NCI-H146 (cell line): ENCODE results near the gene TBC1D9B.

Experiments used
- DNase-seq: peaks from one replicate; lab custom pipeline; 2025; lab: John Stamatoyannopoulos, UW

The TBC1D9B gene

DNA sequence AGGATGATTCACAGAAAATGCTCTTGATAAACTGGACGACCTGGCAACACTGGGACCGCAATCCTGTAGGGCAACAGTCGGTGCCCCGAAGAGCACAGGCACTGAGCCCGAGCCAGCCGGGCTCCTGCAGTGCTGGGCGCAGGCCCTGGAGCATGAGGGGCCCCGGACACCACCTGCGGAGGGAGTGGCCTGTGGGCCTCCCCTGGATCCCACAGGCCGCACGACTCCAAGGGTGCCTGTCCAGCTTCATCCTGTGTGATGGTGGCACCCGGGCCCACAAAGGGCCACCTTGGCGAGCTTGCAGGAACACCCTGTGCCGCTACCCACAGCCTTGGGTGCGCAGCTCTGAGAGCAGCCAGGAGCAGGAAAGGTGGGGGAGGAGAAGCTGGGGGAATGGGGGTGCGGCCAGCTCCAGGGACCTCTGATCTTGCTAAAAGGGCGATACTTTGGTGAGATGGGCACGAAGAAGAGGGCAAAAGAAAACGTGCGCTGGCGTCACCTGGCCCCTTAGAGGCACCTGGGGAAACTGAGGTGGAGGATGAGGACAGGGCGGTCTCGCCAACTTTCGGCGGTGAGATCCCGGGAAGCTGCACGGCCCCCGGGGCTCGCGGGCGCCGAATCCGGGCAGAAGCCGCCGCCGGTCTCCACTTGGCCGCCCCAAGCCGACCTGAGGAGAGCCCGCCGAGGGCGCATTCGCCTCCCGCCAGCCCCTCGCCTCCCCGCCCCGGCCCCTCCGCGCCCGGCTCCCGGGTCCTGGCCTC is 722 bp downstream of the TBC1D9B start:
- DNase-seq = peak; percentile 33

GRCh38 chr5:179906294-179906794 is 1.4 kb downstream of the TBC1D9B start:
- DNase-seq = no peak

GRCh38 chr5:179905161-179905560 is 2.5 kb downstream of the TBC1D9B start:
- DNase-seq = no peak

GRCh38 chr5:179904463-179905160 is 3.1 kb downstream of the TBC1D9B start:
- DNase-seq = no peak

GRCh38 chr5:179902763-179903158 is 4.9 kb downstream of the TBC1D9B start:
- no peak for DNase-seq

- no peak for DNase-seq
These were observed 5.6 kb downstream of the TBC1D9B start for GRCh38 chr5:179901915-179902762.

GRCh38 chr5:179901462-179901861 is 6.2 kb downstream of the TBC1D9B start:
- DNase-seq = no peak

- no peak for DNase-seq
These were observed 7.0 kb downstream of the TBC1D9B start for GRCh38 chr5:179900711-179901110.

- no peak for DNase-seq
These were observed 7.5 kb downstream of the TBC1D9B start for GRCh38 chr5:179900206-179900605.

DNA sequence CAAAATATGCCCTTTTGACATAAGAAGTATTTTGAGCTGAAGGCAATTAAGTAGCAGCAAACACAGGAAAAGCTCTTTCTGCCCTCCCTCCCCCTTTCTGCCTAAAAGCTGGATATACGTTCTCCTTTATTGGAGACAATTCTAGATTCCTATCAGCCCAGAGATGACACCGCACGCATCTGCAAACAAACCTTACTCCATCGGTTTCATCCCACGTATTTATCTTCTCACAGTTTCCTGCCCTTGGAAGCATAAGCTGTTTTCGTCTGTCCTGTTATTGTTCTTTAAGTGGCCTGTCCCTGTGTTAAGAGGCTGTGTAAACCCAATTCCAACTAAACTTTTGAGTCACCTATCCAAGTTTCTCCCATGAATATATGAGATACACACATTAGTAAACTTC is 11.8 kb downstream of the TBC1D9B start:
- DNase-seq = no peak

- DNase-seq = no peak
These were observed 13.5 kb downstream of the TBC1D9B start for GRCh38 chr5:179893958-179894895.

GRCh38 chr5:179893076-179893957 is 14.4 kb downstream of the TBC1D9B start:
- no peak for DNase-seq

DNA sequence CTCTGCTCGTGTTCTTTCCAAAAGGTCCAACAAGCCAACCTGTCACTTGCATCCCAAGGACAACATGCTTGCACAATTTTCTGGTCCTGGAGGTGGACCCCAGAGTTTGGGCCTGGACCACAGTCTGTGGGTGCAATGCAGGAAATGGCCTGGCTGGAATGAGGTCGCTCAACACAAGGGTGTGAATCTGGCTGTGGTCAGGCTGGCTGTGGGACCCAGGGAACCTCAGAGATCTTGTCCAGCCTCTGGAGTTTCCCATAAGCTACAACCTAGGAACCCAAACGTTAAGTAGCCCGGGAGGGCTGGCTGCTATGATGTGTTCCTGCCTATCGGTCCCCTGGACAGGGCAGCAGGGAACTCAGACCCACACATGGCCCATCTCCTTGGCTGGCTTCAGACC is 15.4 kb downstream of the TBC1D9B start:
- DNase-seq = no peak

- no peak for DNase-seq
These were observed 16.7 kb downstream of the TBC1D9B start for GRCh38 chr5:179890751-179891682.

DNA sequence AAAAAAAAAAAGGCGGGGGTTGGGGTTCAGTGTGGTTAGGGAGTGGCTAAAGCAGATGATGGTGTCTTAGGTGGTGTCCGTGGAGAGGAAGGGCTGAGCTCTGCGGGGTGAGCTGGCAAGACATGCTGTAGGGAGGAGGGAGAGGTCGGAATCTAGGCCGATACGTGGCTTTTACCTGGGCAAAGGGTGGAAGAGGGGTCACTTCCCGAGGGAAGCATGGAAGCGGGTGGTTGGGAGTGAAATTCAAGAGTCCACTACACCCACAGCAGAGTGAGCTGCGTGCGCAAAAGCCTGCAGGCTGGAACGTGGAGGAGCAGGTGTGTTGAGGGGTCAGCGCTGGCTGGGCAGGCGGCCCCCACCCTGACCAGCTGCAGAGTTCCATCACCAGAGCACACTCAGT is 17.8 kb downstream of the TBC1D9B start:
- DNase-seq = no peak

DNA sequence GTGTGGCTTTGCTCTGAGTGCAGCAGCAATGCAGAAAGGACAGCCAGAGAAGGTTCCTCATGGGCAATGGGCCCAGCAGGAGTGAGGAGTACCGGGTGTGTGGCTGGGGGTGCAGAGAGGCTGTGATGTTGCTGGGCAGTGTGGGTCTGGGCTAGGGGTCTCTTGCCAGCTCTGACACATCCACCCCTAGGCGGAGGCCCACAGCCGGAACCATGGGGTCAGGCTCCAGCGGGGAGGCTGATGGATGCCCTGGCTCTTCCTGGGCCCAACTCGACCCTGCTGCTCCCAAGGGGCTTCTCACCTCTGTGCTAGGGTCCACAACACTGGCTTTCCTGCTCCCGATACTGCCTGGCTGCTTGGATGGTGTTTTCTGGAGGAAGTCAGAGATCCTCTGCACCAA is 19.9 kb downstream of the TBC1D9B start:
- no peak for DNase-seq

- DNase-seq = no peak
These were observed 20.6 kb downstream of the TBC1D9B start for GRCh38 chr5:179887095-179887494.

GRCh38 chr5:179886190-179886911 is 21.3 kb downstream of the TBC1D9B start:
- no peak for DNase-seq
